ENCODE measurements around the gene DEPDC5.

DEPDC5 gene

DNA sequence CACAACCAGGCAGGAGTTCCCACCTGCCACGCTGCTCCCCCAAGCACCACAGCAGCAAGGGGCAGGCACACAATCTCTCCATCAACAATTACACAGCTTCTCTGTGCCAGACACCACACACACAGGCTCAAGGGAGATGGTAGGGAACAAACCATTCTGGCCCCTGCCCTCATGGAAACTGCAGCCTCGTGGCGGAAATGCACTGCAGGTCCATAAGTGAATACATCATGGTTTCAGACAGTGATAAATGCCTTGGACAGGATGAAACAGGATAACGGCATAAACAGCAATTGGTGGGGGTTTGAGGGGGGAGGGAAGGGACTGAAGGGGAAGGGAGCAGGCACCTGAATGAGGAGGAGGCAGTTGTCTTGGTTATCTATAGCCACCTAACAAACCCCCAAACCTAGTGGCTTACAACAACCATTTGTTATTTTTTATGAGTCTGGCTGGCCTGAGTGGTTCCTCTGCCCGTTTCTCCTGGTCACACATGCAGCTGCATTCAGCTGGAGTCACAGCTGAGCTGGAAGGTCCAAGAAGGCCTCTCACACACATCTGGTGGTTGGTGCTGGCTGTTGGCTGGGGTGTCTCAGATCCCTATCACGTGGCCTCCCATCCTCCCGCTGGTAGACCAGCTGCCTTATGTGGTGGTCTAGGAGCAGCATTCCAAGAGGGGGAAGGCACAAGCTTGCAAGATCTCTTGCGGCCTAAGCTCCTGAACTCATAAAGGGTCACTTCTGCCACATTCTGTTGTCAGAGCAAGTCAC is 175.5 kb downstream of the DEPDC5 start:
- Histone ChIP-seq H3K4me3 (replicated peaks; ENCODE audit: low read depth, low read length) (no peak overlapping the region), H3K36me3 (ENCODE audit: control insufficient read depth, insufficient read depth, low read length) (no peaks in the 10 kb centered on the region), H3K27me3 (replicated peaks; ENCODE audit: control insufficient read depth, insufficient read depth, low read length) (no peaks in the 10 kb centered on the region)
- TF ChIP-seq, protein P1, sequence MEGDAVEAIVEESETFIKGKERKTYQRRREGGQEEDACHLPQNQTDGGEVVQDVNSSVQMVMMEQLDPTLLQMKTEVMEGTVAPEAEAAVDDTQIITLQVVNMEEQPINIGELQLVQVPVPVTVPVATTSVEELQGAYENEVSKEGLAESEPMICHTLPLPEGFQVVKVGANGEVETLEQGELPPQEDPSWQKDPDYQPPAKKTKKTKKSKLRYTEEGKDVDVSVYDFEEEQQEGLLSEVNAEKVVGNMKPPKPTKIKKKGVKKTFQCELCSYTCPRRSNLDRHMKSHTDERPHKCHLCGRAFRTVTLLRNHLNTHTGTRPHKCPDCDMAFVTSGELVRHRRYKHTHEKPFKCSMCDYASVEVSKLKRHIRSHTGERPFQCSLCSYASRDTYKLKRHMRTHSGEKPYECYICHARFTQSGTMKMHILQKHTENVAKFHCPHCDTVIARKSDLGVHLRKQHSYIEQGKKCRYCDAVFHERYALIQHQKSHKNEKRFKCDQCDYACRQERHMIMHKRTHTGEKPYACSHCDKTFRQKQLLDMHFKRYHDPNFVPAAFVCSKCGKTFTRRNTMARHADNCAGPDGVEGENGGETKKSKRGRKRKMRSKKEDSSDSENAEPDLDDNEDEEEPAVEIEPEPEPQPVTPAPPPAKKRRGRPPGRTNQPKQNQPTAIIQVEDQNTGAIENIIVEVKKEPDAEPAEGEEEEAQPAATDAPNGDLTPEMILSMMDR (IDR thresholded peaks at IDR 0.05; ENCODE audit: insufficient read depth, low read length, poor library complexity, severe bottlenecking): no peak
- DNase-seq (ENCODE audit: extremely low read depth, insufficient read length): no peak

DNA sequence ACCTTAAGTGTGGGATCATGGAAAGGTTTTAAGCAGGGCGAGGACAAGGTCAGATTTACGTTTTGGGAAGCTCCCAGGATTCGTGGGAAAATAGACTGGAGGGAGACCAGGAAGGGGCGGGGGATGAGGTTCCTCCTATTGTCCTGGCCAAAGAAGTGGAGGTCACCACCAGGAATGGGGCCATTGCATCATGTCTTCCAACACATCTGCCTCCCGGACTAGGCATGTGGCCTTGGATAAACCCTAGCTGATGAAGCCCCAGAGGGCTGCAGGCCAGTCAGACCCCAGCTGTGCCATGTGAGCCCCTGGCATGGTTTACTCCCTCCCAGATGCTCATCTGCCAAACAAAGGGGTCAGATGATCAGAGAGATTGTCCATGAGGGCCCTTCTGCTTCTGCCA is 179.0 kb downstream of the DEPDC5 start:
- H3K36me3 ChIP-seq (ENCODE audit: control insufficient read depth, insufficient read depth, low read length): no peaks in the 10 kb centered on the region
- H3K4me3 ChIP-seq (replicated peaks; ENCODE audit: low read depth, low read length): no peak overlapping the region
- TF ChIP-seq, protein P1 (IDR thresholded peaks at IDR 0.05; ENCODE audit: insufficient read depth, low read length, poor library complexity, severe bottlenecking): no peak
- no peaks in the 10 kb centered on the region; the same call in 1 of the 2 replicates for H3K27me3 ChIP-seq (replicated peaks; ENCODE audit: control insufficient read depth, insufficient read depth, low read length)
- no peak for DNase-seq (ENCODE audit: extremely low read depth, insufficient read length)

DNA sequence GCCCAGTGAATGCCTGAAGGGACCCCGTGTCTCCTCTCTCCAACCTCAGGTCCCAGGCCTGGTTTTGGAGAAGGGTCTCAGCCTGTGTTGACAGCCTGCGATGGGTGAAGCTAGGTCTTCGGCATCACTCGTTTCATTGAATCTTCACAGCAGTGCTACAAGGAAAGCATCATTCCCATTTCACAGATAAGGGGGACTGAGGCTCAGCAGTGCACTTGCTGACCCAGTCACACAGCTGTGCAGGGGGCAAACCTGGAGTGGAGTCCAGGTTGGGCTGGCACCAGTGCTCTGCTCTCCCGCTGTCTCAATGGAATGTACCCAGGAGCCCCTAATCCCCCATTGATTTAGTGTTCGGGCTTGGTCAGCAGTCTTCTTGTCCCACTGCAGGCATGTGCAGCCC is 179.6 kb downstream of the DEPDC5 start:
- TF ChIP-seq, protein P1 (IDR thresholded peaks at IDR 0.05; ENCODE audit: insufficient read depth, low read length, poor library complexity, severe bottlenecking): no peak
- DNase-seq (ENCODE audit: extremely low read depth, insufficient read length): no peak
- no peak overlapping the region for H3K4me3 ChIP-seq (replicated peaks; ENCODE audit: low read depth, low read length)
- no peaks in the 10 kb centered on the region for H3K36me3 ChIP-seq (ENCODE audit: control insufficient read depth, insufficient read depth, low read length)
- no peaks in the 10 kb centered on the region; the same call in 1 of the 2 replicates for H3K27me3 ChIP-seq (replicated peaks; ENCODE audit: control insufficient read depth, insufficient read depth, low read length)

DNA sequence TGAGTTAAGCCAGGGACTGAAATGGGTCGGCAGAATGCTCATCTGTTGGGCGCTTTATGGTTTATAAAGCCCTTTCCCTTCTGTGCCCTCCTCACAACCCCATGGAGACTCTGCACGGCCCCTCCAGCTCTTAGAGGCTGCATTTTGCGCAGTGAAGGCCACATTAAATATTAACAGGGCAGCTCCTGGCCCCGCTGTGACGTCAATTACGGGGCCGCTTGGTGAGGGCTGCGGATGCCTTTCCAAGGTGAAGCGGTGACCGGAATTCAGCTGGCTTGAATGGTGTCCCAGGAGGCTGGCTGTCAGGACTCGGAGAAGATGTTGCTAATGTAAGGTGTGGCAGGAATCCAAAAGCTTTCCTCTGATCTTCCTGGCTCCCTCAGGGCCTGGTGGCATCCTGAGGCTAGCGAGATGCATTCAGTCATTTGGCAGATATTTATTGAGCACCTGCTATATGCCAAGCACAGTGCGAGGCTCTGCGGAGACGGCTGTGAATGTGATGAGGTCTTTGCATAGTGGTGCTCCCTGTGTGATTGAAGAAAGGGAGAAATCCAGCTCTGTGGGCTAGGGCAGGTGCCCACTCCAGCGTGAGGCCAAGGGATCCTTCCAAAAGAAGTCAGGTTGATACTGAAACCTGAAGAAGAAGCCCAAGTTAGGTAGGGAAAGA is 180.1 kb downstream of the DEPDC5 start:
- H3K4me3 ChIP-seq (replicated peaks; ENCODE audit: low read depth, low read length): no peak overlapping the region
- TF ChIP-seq, protein P1 (IDR thresholded peaks at IDR 0.05; ENCODE audit: insufficient read depth, low read length, poor library complexity, severe bottlenecking): no peak
- H3K27me3 ChIP-seq (replicated peaks; ENCODE audit: control insufficient read depth, insufficient read depth, low read length): no peaks in the 10 kb centered on the region; the same call in 1 of the 2 replicates
- H3K36me3 ChIP-seq (ENCODE audit: control insufficient read depth, insufficient read depth, low read length): no peaks in the 10 kb centered on the region
- DNase-seq (ENCODE audit: extremely low read depth, insufficient read length): no peak

DNA sequence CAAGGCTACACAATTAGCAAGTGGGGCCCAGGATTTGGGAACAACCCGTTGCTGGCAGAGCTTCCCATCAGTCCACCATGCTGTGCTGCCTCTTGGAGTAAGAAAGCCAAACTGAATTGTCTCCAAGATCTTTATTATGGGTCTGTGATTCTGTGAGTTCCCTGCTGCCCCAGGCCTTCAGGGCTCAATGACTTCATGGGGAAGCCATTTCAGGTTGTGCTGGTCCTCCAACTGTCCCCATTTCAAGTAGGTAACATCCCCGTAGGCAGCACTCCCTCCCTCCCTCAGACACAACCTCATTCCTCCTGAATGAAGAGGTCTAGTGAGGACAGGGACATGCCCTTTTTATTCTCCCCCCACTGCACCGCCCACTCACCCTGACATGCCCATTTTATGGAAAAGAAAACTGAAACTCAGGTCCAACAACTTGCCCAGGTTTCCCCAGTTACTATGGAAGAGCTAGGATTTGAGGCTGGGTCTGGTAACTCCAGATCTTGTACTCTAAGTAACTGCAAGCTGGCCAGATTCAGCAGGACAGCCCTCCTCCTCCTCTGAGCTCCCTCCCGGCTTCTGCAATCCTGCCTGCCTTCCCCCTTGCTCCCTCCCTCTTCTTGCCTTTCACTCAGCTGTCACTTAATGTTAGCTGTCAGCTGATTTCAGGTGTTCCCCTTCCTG is 182.3 kb downstream of the DEPDC5 start:
- Histone ChIP-seq H3K27me3 (replicated peaks; ENCODE audit: control insufficient read depth, insufficient read depth, low read length) (no peaks in the 10 kb centered on the region; the same call in 1 of the 2 replicates), H3K36me3 (ENCODE audit: control insufficient read depth, insufficient read depth, low read length) (no peaks in the 10 kb centered on the region), H3K4me3 (replicated peaks; ENCODE audit: low read depth, low read length) (no peak overlapping the region)
- TF ChIP-seq, protein P1 (IDR thresholded peaks at IDR 0.05; ENCODE audit: insufficient read depth, low read length, poor library complexity, severe bottlenecking): no peak
- DNase-seq (ENCODE audit: extremely low read depth, insufficient read length): no peak
